Caco-2 (cell line): Measurements from ENCODE around the gene WDFY2. TPM values are rescaled to one million over a fixed set of nuclear protein-coding genes. Genes with fewer than 3 reads are reported as not detected.
A peak's percentile ranks its signal among the peaks of the same experiment; 100 is the strongest.

Experiments
- BruUV-seq: library from RNA; stranded (reverse); fragments of 400-500 nt; replicated peaks from 2 replicates; lab custom pipeline; 2021; lab: Mats Ljungman, UMichigan
- CTCF ChIA-PET: fragments of 300-600 bp; sonication (Branson Sonifier 250); formaldehyde crosslinking; loops from one replicate; lab custom pipeline; 2022; ENCODE audit warnings: antibody characterized with exemption; lab: Charles Lee
- POLR2A ChIA-PET: fragments of 300-600 bp; sonication (Branson Sonifier 250); formaldehyde crosslinking; loops from one replicate; lab custom pipeline; 2022; ENCODE audit warnings: antibody characterized with exemption; lab: Charles Lee
- DNase-seq, 2 experiments: peaks; one replicate each; pipeline versions ENCODE4 v3.0.0 to v3.0.0-alpha.2; 2020 to 2022
- H3K27me3 ChIP-seq: replicated peaks from 2 replicates; pipeline ENCODE4 v1.6.0; 2011; ENCODE audit warnings: low read length; ENCODE audit not compliant: control insufficient read depth, insufficient read depth
- H3K36me3 ChIP-seq: 2 replicates; pipeline ENCODE4 v1.5.1; 2011; ENCODE audit warnings: low read length; ENCODE audit not compliant: control insufficient read depth, insufficient read depth
- H3K4me1 ChIP-seq: fragments of 250-450 bp; sonication (Bioruptor Pico); 2 replicates; pipeline ENCODE4 v1.5.1; 2020; ENCODE audit warnings: mild to moderate bottlenecking
- H3K4me3 ChIP-seq: 2 replicates; pipeline ENCODE4 v1.5.1; 2011; ENCODE audit warnings: low read depth, mild to moderate bottlenecking, control low read depth, low read length
- H3K9me3 ChIP-seq: fragments of 250-450 bp; sonication (Bioruptor Pico); 2 replicates; pipeline ENCODE4 v1.5.1; 2020; ENCODE audit warnings: mild to moderate bottlenecking, moderate library complexity
- H3K27ac Mint-ChIP-seq: one replicate; pipeline ENCODE4 v1.8.0; 2022; ENCODE audit warnings: mixed read lengths; ENCODE audit not compliant: unreplicated experiment
- H3K27me3 Mint-ChIP-seq: one replicate; pipeline ENCODE4 v1.8.0; 2022; ENCODE audit warnings: mixed read lengths; ENCODE audit not compliant: insufficient read depth, unreplicated experiment
- H3K36me3 Mint-ChIP-seq: one replicate; pipeline ENCODE4 v1.8.0; 2022; ENCODE audit warnings: mild to moderate bottlenecking, mixed read lengths; ENCODE audit not compliant: insufficient read depth, unreplicated experiment
- H3K4me1 Mint-ChIP-seq: one replicate; pipeline ENCODE4 v1.8.0; 2022; ENCODE audit warnings: low read depth, mixed read lengths; ENCODE audit not compliant: unreplicated experiment
- H3K4me3 Mint-ChIP-seq: one replicate; pipeline ENCODE4 v1.8.0; 2022; ENCODE audit warnings: mild to moderate bottlenecking, moderate library complexity, mixed read lengths; ENCODE audit not compliant: unreplicated experiment
- H3K9me3 Mint-ChIP-seq: one replicate; pipeline ENCODE4 v1.8.0; 2022; ENCODE audit warnings: mixed read lengths; ENCODE audit not compliant: unreplicated experiment
- intact Hi-C: fragments of 100-400 bp; cut with micrococcal nuclease; formaldehyde crosslinking; loops from one replicate; pipeline ENCODE4 v1.10.0; 2022; ENCODE audit not compliant: unreplicated experiment
- total RNA-seq: library from RNA; stranded (reverse); gene quantifications from 2 replicates; pipeline ENCODE4 v1.2.3, GENCODE V29; 2022
- TF ChIP-seq, protein P1 (sequence below), 2 experiments: fragments of 200-600 bp in 1 of 2; IDR thresholded peaks; 1 replicate in 1 of 2; 2 replicates in 1 of 2; pipeline versions ENCODE4 v1.5.1 to v1.8.0; 2011 to 2022; ENCODE audit warnings: antibody characterized with exemption in 1 of 2, control low read depth in 1 of 2, inconsistent platforms in 1 of 2, low read depth in 1 of 2, low read length in 1 of 2, mild to moderate bottlenecking in 1 of 2, moderate library complexity in 1 of 2; ENCODE audit not compliant: insufficient read depth in 1 of 2, severe bottlenecking in 1 of 2, unreplicated experiment in 1 of 2

The WDFY2 gene
- total RNA-seq, 1 experiment from 2014 or later: 9.2 TPM

- Histone ChIP-seq H3K36me3 (no peaks in the 10 kb centered on the region), H3K4me1 (peaks cover 8% of the 10 kb centered on the region; the same call in 1 of the 2 replicates), H3K4me3 (peak within 1 kb of the TSS; percentile 69), H3K27me3 (no peaks in the 10 kb centered on the region), H3K9me3 (no peaks in the 10 kb centered on the region)
- Mint-ChIP-seq H3K27ac (peak within 1 kb of the TSS; percentile 94), H3K27me3 (no peaks in the 10 kb centered on the region), H3K4me1 (peaks cover 9% of the 10 kb centered on the region), H3K9me3 (no peaks in the 10 kb centered on the region), H3K4me3 (peak within 1 kb of the TSS; percentile 89), H3K36me3 (peaks cover 15% of the 10 kb centered on the region)
- TF ChIP-seq, protein P1, sequence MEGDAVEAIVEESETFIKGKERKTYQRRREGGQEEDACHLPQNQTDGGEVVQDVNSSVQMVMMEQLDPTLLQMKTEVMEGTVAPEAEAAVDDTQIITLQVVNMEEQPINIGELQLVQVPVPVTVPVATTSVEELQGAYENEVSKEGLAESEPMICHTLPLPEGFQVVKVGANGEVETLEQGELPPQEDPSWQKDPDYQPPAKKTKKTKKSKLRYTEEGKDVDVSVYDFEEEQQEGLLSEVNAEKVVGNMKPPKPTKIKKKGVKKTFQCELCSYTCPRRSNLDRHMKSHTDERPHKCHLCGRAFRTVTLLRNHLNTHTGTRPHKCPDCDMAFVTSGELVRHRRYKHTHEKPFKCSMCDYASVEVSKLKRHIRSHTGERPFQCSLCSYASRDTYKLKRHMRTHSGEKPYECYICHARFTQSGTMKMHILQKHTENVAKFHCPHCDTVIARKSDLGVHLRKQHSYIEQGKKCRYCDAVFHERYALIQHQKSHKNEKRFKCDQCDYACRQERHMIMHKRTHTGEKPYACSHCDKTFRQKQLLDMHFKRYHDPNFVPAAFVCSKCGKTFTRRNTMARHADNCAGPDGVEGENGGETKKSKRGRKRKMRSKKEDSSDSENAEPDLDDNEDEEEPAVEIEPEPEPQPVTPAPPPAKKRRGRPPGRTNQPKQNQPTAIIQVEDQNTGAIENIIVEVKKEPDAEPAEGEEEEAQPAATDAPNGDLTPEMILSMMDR (IDR thresholded peaks at IDR 0.05; ENCODE audit: insufficient read depth in 1 of 2, low read depth in 1 of 2, low read length in 1 of 2, severe bottlenecking in 1 of 2, unreplicated experiment in 1 of 2): no peak
- intact Hi-C loops: loop anchor here (1.0 to 10.0 kb wide), 4 partner anchors 71 to 651 kb away; partner anchors contain the start of genes CKAP2, INTS6, VPS36 and WDFY2
- no TSS peak for BruUV-seq
- ChIA-PET POLR2A (interaction anchor here (0.6 to 1.5 kb wide), 4 partner anchors 52 to 373 kb away, joined by 3 to 9 read pairs (median 4); partner anchors contain the start of gene INTS6), CTCF (no interaction called here)
- peak; percentile 92 to 94 for DNase-seq
Measured at GRCh38 chr13:51803422-51804294, 219.4 kb downstream of the WDFY2 start, which contains the start of gene DHRS12. DHRS12 (minus strand) TSS chr13:51804163; CDS start chr13:51799659, 4,504 bp downstream.

GRCh38 chr13:51804295-51805172, 220.3 kb downstream of the WDFY2 start:
- no peaks in the 10 kb centered on the region for H3K9me3 ChIP-seq
- H3K4me3 Mint-ChIP-seq: peak overlapping the region; percentile 89
- H3K4me1 Mint-ChIP-seq: peaks cover 9% of the 10 kb centered on the region
- peak overlapping the region; percentile 94 for H3K27ac Mint-ChIP-seq
- H3K9me3 Mint-ChIP-seq: no peaks in the 10 kb centered on the region
- BruUV-seq: TSS peak; percentile 74
- ChIA-PET POLR2A (interaction anchor here (0.6 kb wide), 1 partner anchor 52 kb away, joined by 4 read pairs; no protein-coding TSS in a partner anchor), CTCF (no interaction called here)
- no peaks in the 10 kb centered on the region for H3K36me3 ChIP-seq
- no peaks in the 10 kb centered on the region for H3K27me3 Mint-ChIP-seq
- H3K4me1 ChIP-seq: peaks cover 8% of the 10 kb centered on the region; the same call in 1 of the 2 replicates
- peaks cover 15% of the 10 kb centered on the region for H3K36me3 Mint-ChIP-seq
- H3K27me3 ChIP-seq: no peaks in the 10 kb centered on the region
- intact Hi-C loops: loop anchor here (1.0 to 10.0 kb wide), 4 partner anchors 72 to 650 kb away; partner anchors contain the start of genes CKAP2, INTS6, VPS36 and WDFY2
- DNase-seq: no peak
- peak overlapping the region; percentile 69 for H3K4me3 ChIP-seq
- TF ChIP-seq, protein P1 (IDR thresholded peaks at IDR 0.05; ENCODE audit: insufficient read depth in 1 of 2, low read depth in 1 of 2, low read length in 1 of 2, severe bottlenecking in 1 of 2, unreplicated experiment in 1 of 2): no peak
